Trophoblast cell (in vitro differentiated cells and primary cell): ENCODE results near the gene FAM161B.

Source experiments
- DNase-seq, 2 donors: peaks; one replicate each; pipeline ENCODE4 v3.0.0-alpha.2; 2016
- H2AFZ ChIP-seq: 2 replicates; pipeline ENCODE4 v1.6.1; 2013; ENCODE audit warnings: low read length, moderate library complexity, mild to moderate bottlenecking; ENCODE audit not compliant: insufficient read depth, poor library complexity
- H2AK5ac ChIP-seq: 2 replicates; pipeline ENCODE4 v1.6.1; 2013; ENCODE audit warnings: mild to moderate bottlenecking, low read length
- H2BK120ac ChIP-seq: 2 replicates; pipeline ENCODE4 v1.6.1; 2013; ENCODE audit warnings: low read length, mild to moderate bottlenecking, moderate library complexity; ENCODE audit not compliant: insufficient read depth, poor library complexity
- H2BK12ac ChIP-seq: 2 replicates; pipeline ENCODE4 v1.6.1; 2013; ENCODE audit warnings: mild to moderate bottlenecking, low read length, moderate library complexity
- H2BK5ac ChIP-seq: 2 replicates; pipeline ENCODE4 v1.6.1; 2013; ENCODE audit warnings: low read length, low read depth, moderate library complexity, mild to moderate bottlenecking; ENCODE audit not compliant: poor library complexity
- H3K14ac ChIP-seq: 2 replicates; pipeline ENCODE4 v1.6.1; 2013; ENCODE audit warnings: mild to moderate bottlenecking, low read length
- H3K18ac ChIP-seq: 2 replicates; pipeline ENCODE4 v1.6.1; 2013; ENCODE audit warnings: mild to moderate bottlenecking, low read length
- H3K23ac ChIP-seq: 2 replicates; pipeline ENCODE4 v1.6.1; 2013; ENCODE audit warnings: low read length
- H3K27ac ChIP-seq: 2 replicates; pipeline ENCODE4 v1.5.1; 2013; ENCODE audit warnings: low read depth, mild to moderate bottlenecking, inconsistent platforms, low read length, moderate library complexity
- H3K27me3 ChIP-seq: 2 replicates; pipeline ENCODE4 v1.6.1; 2013; ENCODE audit warnings: inconsistent platforms, mild to moderate bottlenecking, low read length, moderate library complexity; ENCODE audit not compliant: insufficient read depth
- H3K36me3 ChIP-seq, 2 experiments: 1 replicate in 1 of 2; 2 replicates in 1 of 2; pipeline ENCODE4 v1.6.1; 2013; ENCODE audit warnings: low read length in 2 of 2, mild to moderate bottlenecking in 2 of 2, moderate library complexity in 1 of 2; ENCODE audit not compliant: insufficient read depth in 2 of 2, control insufficient read depth in 1 of 2
- H3K4ac ChIP-seq: 2 replicates; pipeline ENCODE4 v1.6.1; 2013; ENCODE audit warnings: low read depth, mild to moderate bottlenecking, low read length, moderate library complexity
- H3K4me1 ChIP-seq, 2 experiments: 1 replicate in 1 of 2; 2 replicates in 1 of 2; pipeline ENCODE4 v1.6.1; 2013; ENCODE audit warnings: low read length in 2 of 2, mild to moderate bottlenecking in 2 of 2, moderate library complexity in 1 of 2; ENCODE audit not compliant: insufficient read depth in 2 of 2, control insufficient read depth in 1 of 2
- H3K4me2 ChIP-seq: 2 replicates; pipeline ENCODE4 v1.6.1; 2013; ENCODE audit warnings: inconsistent platforms, mild to moderate bottlenecking, low read length, moderate library complexity
- H3K4me3 ChIP-seq: 2 replicates; pipeline ENCODE4 v1.5.1; 2013; ENCODE audit warnings: mild to moderate bottlenecking, low read depth, low read length, inconsistent platforms
- H3K79me1 ChIP-seq: one replicate; pipeline ENCODE4 v1.6.1; 2013; ENCODE audit warnings: low read length
- H3K79me2 ChIP-seq: 2 replicates; pipeline ENCODE4 v1.6.1; 2013; ENCODE audit warnings: low read length, mild to moderate bottlenecking; ENCODE audit not compliant: control insufficient read depth, insufficient read depth, poor library complexity
- H3K9ac ChIP-seq: 2 replicates; pipeline ENCODE4 v1.6.1; 2013; ENCODE audit warnings: mild to moderate bottlenecking, low read length
- H3K9me3 ChIP-seq: 2 replicates; pipeline ENCODE4 v1.6.1; 2013; ENCODE audit warnings: low read depth, mild to moderate bottlenecking, control low read depth, inconsistent platforms, low read length; ENCODE audit not compliant: insufficient read depth
- H4K12ac ChIP-seq: 2 replicates; pipeline ENCODE4 v1.6.1; 2013; ENCODE audit warnings: low read depth, mild to moderate bottlenecking, low read length, moderate library complexity
- H4K8ac ChIP-seq: 2 replicates; pipeline ENCODE4 v1.6.1; 2013; ENCODE audit warnings: low read depth, mild to moderate bottlenecking, low read length, moderate library complexity
- H4K91ac ChIP-seq: one replicate; pipeline ENCODE4 v1.6.1; 2013; ENCODE audit warnings: low read depth, mild to moderate bottlenecking, low read length, moderate library complexity
- WGBS: extraction: QIAGEN DNeasy Blood & Tissue Kit; methylation state at CpG from one replicate; pipeline ENCODE4 v1.1.7; 2013; ENCODE audit warnings: missing lambda C conversion rate; ENCODE audit not compliant: insufficient read length, insufficient coverage; ENCODE audit errors: extremely low coverage; 5-methylcytosine and 5-hydroxymethylcytosine counted together

Gene FAM161B

GRCh38 chr14:73888971-73889370, 60.9 kb downstream of the FAM161B start:
- H4K12ac ChIP-seq = no peak overlapping the region
- peak overlapping the region; percentile 93 for H3K4ac ChIP-seq
- peaks cover 9% of the 10 kb centered on the region for H3K79me2 ChIP-seq
- no peak overlapping the region for H2BK120ac ChIP-seq
- no peak overlapping the region for H2AFZ ChIP-seq
- no peak overlapping the region for H3K18ac ChIP-seq
- peaks cover 0 to 3% of the 10 kb centered on the region in 2 experiments for H3K4me1 ChIP-seq
- H3K23ac ChIP-seq = no peak overlapping the region
- no peak overlapping the region for H2AK5ac ChIP-seq
- no peak overlapping the region for H3K27ac ChIP-seq
- H3K79me1 ChIP-seq = peaks cover 10% of the 10 kb centered on the region
- H3K9me3 ChIP-seq = no peaks in the 10 kb centered on the region
- no peak overlapping the region for H3K4me3 ChIP-seq
- no CpG with 5 or more reads among the region's 2 CpGs for WGBS
- H4K8ac ChIP-seq = no peak overlapping the region
- no peak overlapping the region for H2BK5ac ChIP-seq
- H2BK12ac ChIP-seq = no peak overlapping the region
- H3K4me2 ChIP-seq = no peak overlapping the region
- no peak overlapping the region for H3K14ac ChIP-seq
- H3K9ac ChIP-seq = no peak overlapping the region
- no peak overlapping the region for H4K91ac ChIP-seq
- no peaks in the 10 kb centered on the region for H3K27me3 ChIP-seq
- DNase-seq = peak; percentile 64 to 91
- H3K36me3 ChIP-seq = peaks cover 0 to 2% of the 10 kb centered on the region in 2 experiments

GRCh38 chr14:73888460-73888725, 61.5 kb downstream of the FAM161B start:
- Histone ChIP-seq H2AK5ac (no peak overlapping the region), H4K8ac (no peak overlapping the region), H3K36me3 (peaks cover 0 to 2% of the 10 kb centered on the region in 2 experiments), H2AFZ (no peak overlapping the region), H2BK5ac (no peak overlapping the region), H3K14ac (no peak overlapping the region), H3K9me3 (no peaks in the 10 kb centered on the region), H3K4me3 (no peak overlapping the region), H3K9ac (no peak overlapping the region), H3K4me1 (peaks cover 0 to 3% of the 10 kb centered on the region in 2 experiments), H3K23ac (no peak overlapping the region), H3K4ac (no peak overlapping the region), H2BK120ac (no peak overlapping the region), H3K4me2 (peak overlapping the region; percentile 71), H4K91ac (no peak overlapping the region), H4K12ac (no peak overlapping the region), H3K79me1 (peaks cover 10% of the 10 kb centered on the region), H3K79me2 (peaks cover 9% of the 10 kb centered on the region), H3K27ac (no peak overlapping the region), H3K27me3 (no peaks in the 10 kb centered on the region), H2BK12ac (no peak overlapping the region), H3K18ac (no peak overlapping the region)
- WGBS = no CpG with 5 or more reads among the region's 3 CpGs
- DNase-seq = no peak

GRCh38 chr14:73887694-73888459, 62.0 kb downstream of the FAM161B start:
- Histone ChIP-seq H3K9me3 (no peaks in the 10 kb centered on the region), H3K14ac (no peak overlapping the region), H2BK5ac (no peak overlapping the region), H3K23ac (no peak overlapping the region), H3K4me2 (peak overlapping the region; percentile 71), H2BK12ac (no peak overlapping the region), H4K12ac (no peak overlapping the region), H2AFZ (no peak overlapping the region), H3K4ac (no peak overlapping the region), H3K27me3 (no peaks in the 10 kb centered on the region), H3K9ac (no peak overlapping the region), H2AK5ac (no peak overlapping the region), H3K27ac (peak overlapping the region; percentile 25), H4K91ac (no peak overlapping the region), H3K4me3 (no peak overlapping the region), H4K8ac (no peak overlapping the region), H3K36me3 (peaks cover 0 to 2% of the 10 kb centered on the region in 2 experiments), H3K18ac (no peak overlapping the region), H2BK120ac (no peak overlapping the region), H3K4me1 (peaks cover 0 to 3% of the 10 kb centered on the region in 2 experiments), H3K79me1 (peaks cover 10% of the 10 kb centered on the region), H3K79me2 (peaks cover 9% of the 10 kb centered on the region)
- peak; percentile 53 to 96 for DNase-seq
- 100% methylated on average over 1 of the region's 7 CpGs for WGBS

- H4K12ac ChIP-seq = peak overlapping the region; percentile 98
- peaks cover 10% of the 10 kb centered on the region for H3K79me1 ChIP-seq
- peak overlapping the region; percentile 97 for H4K8ac ChIP-seq
- no CpG with 5 or more reads among the region's 7 CpGs for WGBS
- H3K9ac ChIP-seq = peak overlapping the region; percentile 96
- H3K27me3 ChIP-seq = no peaks in the 10 kb centered on the region
- H2AFZ ChIP-seq = peak overlapping the region; percentile 87
- H3K4me2 ChIP-seq = peak overlapping the region; percentile 71
- peak overlapping the region; percentile 93 for H3K27ac ChIP-seq
- no peak overlapping the region for H3K23ac ChIP-seq
- H2BK120ac ChIP-seq = peak overlapping the region; percentile 80
- H3K36me3 ChIP-seq = no peaks in the 10 kb centered on the region
- peak overlapping the region; percentile 88 for H3K14ac ChIP-seq
- H3K9me3 ChIP-seq = no peaks in the 10 kb centered on the region
- H2AK5ac ChIP-seq = peak overlapping the region; percentile 79
- peaks cover 9% of the 10 kb centered on the region for H3K79me2 ChIP-seq
- peak overlapping the region; percentile 53 for H3K4ac ChIP-seq
- H2BK5ac ChIP-seq = peak overlapping the region; percentile 78
- peak overlapping the region; percentile 86 for H3K4me3 ChIP-seq
- H3K4me1 ChIP-seq = peaks cover 0 to 3% of the 10 kb centered on the region in 2 experiments
- H3K18ac ChIP-seq = peak overlapping the region; percentile 80
- peak overlapping the region; percentile 86 for H4K91ac ChIP-seq
- no peak overlapping the region for H2BK12ac ChIP-seq
- no peak for DNase-seq
Observed at GRCh38 chr14:73887318-73887616, 62.6 kb downstream of the FAM161B start.
